ENCODE data around the gene CPTP. TPM values are rescaled to one million over a fixed set of nuclear protein-coding genes. Genes with fewer than 3 reads are reported as not detected.

CPTP gene
- total and polyA plus RNA-seq, 11 donors = 50.7 to 226 (median 72.4) TPM

GRCh38 chr1:1320666-1321448 is 3.7 kb upstream of the CPTP start:
- intact Hi-C loops (cut with DNase I) = no loop called here
- H3K27me3 ChIP-seq = no peaks in the 10 kb centered on the region
- no peak for TF ChIP-seq CTCF (IDR thresholded peaks at IDR 0.05)
- TF ChIP-seq POLR2A (IDR thresholded peaks at IDR 0.05) = no peak
- 53 to 73% (median 67%) methylated on average over 13 to 23 of the region's 23 CpGs for WGBS, 4 donors
- ATAC-seq (no peak), DNase-seq (no peak)
- peaks cover 2 to 66% (median 39%) of the 10 kb centered on the region in 12 donors for H3K4me1 ChIP-seq
- H3K27ac ChIP-seq = peak overlapping the region in 2 of 12 donors; percentile 37 to 81
- peaks cover 0 to 48% (median 30%) of the 10 kb centered on the region in 9 donors for H3K36me3 ChIP-seq
- H3K9me3 ChIP-seq = no peaks in the 10 kb centered on the region
- no peak overlapping the region for H3K4me3 ChIP-seq

DNA sequence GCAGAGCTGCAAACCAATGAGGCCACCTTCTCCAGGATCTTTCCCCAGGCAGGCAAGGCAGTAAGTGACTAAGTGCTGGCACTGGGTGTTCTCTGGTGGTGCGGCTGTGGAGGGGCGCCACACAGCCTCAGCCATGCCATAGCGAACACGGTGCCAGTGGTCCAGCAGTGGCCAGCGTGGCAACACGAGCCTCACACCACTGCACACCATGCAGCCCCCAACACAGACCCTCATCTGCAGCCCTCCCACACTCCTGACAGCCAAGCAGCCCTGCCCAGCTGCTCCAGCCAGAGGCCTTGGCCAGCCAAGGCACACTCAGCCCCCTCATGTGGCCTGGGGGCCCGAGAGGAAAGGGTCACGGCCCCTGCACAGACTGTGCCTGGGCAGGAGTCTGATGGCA is 3.1 kb upstream of the CPTP start:
- DNase-seq = no peak
- H3K27me3 ChIP-seq = no peaks in the 10 kb centered on the region
- peaks cover 0 to 43% (median 25%) of the 10 kb centered on the region in 9 donors for H3K36me3 ChIP-seq
- WGBS, 4 donors = 40 to 100% (median 94%) methylated on average over 1 to 8 of the region's 8 CpGs
- H3K9me3 ChIP-seq = no peaks in the 10 kb centered on the region
- no peak overlapping the region for H3K4me3 ChIP-seq
- intact Hi-C loops (cut with DNase I) = no loop called here
- peaks cover 7 to 73% (median 45%) of the 10 kb centered on the region in 12 donors for H3K4me1 ChIP-seq
- ATAC-seq = no peak
- TF ChIP-seq CTCF (IDR thresholded peaks at IDR 0.05) (no peak), POLR2A (IDR thresholded peaks at IDR 0.05) (no peak)
- H3K27ac ChIP-seq = peak overlapping the region in 1 of 12 donors; percentile 81

DNA sequence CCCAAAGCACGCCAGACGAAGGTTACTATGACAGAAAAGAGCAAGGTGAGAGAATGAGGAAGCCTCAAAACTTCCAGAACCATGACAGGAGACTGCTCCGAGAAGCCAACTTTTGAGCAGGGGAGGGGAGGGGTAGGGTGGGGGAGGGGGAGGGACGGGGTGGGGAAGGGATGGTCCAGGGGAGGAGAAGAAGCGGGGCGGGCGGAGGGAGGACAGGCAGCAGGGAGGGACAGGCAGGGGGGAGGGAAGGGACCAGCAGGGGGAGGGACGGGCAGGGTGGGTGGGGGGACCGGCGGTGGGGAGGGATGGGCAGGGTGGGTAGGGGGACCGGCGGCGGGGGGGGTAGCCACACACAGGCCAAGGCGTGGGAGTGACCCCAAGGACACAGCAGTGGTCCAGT is 2.2 kb upstream of the CPTP start:
- Histone ChIP-seq H3K36me3 (peaks cover 0 to 44% (median 29%) of the 10 kb centered on the region in 9 donors), H3K27ac (no peak overlapping the region), H3K4me3 (no peak overlapping the region), H3K9me3 (no peaks in the 10 kb centered on the region), H3K27me3 (no peaks in the 10 kb centered on the region), H3K4me1 (peaks cover 7 to 80% (median 50%) of the 10 kb centered on the region in 12 donors)
- no peak for DNase-seq
- intact Hi-C loops (cut with DNase I) = no loop called here
- TF ChIP-seq POLR2A (IDR thresholded peaks at IDR 0.05) (no peak), CTCF (IDR thresholded peaks at IDR 0.05) (no peak)
- 86 to 93% (median 89%) methylated on average over 4 to 14 of the region's 14 CpGs for WGBS, 4 donors
- no peak for ATAC-seq

GRCh38 chr1:1322952-1323351 is 1.6 kb upstream of the CPTP start:
- WGBS, 4 donors = 78 to 92% (median 87%) methylated on average over 9 to 10 of the region's 10 CpGs
- peaks cover 0 to 44% (median 30%) of the 10 kb centered on the region in 9 donors for H3K36me3 ChIP-seq

More at GRCh38 chr1:1322952-1323351, 1.6 kb upstream of the CPTP start:
- ATAC-seq (no peak), DNase-seq (no peak)
- no peak overlapping the region for H3K27ac ChIP-seq
- intact Hi-C loops (cut with DNase I) = no loop called here
- H3K4me3 ChIP-seq = peak overlapping the region in 1 of 12 donors; percentile 28
- no peaks in the 10 kb centered on the region for H3K9me3 ChIP-seq
- H3K4me1 ChIP-seq = peaks cover 7 to 80% (median 47%) of the 10 kb centered on the region in 12 donors
- H3K27me3 ChIP-seq = no peaks in the 10 kb centered on the region
- no peak for TF ChIP-seq POLR2A (IDR thresholded peaks at IDR 0.05)
- no peak for TF ChIP-seq CTCF (IDR thresholded peaks at IDR 0.05)

Data from heart left ventricle (tissue), 16 donors.